GM12878 (cell line): ENCODE measurements around the gene EEF2. TPM values are rescaled to one million over a fixed set of nuclear protein-coding genes. Genes with fewer than 3 reads are reported as not detected.

ENCODE experiments used
- ATAC-seq: fragments of 200-7000 bp; cut with Tn5 transposase; 3 replicates; pipeline ENCODE4 v1.9.1; 2020; ENCODE audit warnings: mild to moderate bottlenecking, moderate library complexity
- BruUV-seq: library from RNA; stranded (reverse); fragments of 400-500 nt; replicated peaks from 2 replicates; lab custom pipeline; 2021; lab: Mats Ljungman, UMichigan
- CTCF ChIA-PET: fragments of 300-600 bp; sonication (Branson Sonifier 250); formaldehyde crosslinking; extraction: SDS; loops from one replicate; lab custom pipeline; 2021; ENCODE audit warnings: inconsistent platforms; lab: Yijun Ruan, JAX
- POLR2A ChIA-PET: fragments of 350-600 bp; formaldehyde crosslinking; extraction: SDS; loops from one replicate; lab custom pipeline; 2021; ENCODE audit warnings: inconsistent platforms; lab: Charles Lee
- RAD21 ChIA-PET: fragments of 300-600 bp; sonication (Branson Sonifier 250); formaldehyde crosslinking; loops from one replicate; lab custom pipeline; 2023; ENCODE audit warnings: antibody characterized with exemption; ENCODE audit not compliant: unreplicated experiment; lab: Charles Lee
- SMC1A ChIA-PET: fragments of 300-600 bp; sonication (Branson Sonifier 250); formaldehyde crosslinking; loops from one replicate; lab custom pipeline; 2023; ENCODE audit not compliant: unreplicated experiment, uncharacterized antibody; lab: Charles Lee
- DNase-seq: peaks from one replicate; pipeline ENCODE4 v3.0.0-alpha.2; 2011; ENCODE audit warnings: low read depth, low spot score
- FAIRE-seq: peaks from 3 replicates; lab custom pipeline; 2011; peaks lifted over from hg19 to GRCh38; lab: Jason Lieb, UNC
- H2AFZ ChIP-seq: 2 replicates; pipeline ENCODE4 v1.6.0; 2011; ENCODE audit warnings: low read depth, low read length, control low read depth; ENCODE audit not compliant: control insufficient read depth
- H3K27ac ChIP-seq: 2 replicates; pipeline ENCODE4 v1.5.1; 2011; ENCODE audit warnings: control low read depth; ENCODE audit not compliant: control insufficient read depth, insufficient read depth
- H3K27me3 ChIP-seq, 2 experiments: replicated peaks in 1 of 2; 2 replicates each; pipeline versions ENCODE4 v1.6.0 to v1.6.1; 2011; ENCODE audit warnings: low read length in 1 of 2; ENCODE audit not compliant: control insufficient read depth in 2 of 2, insufficient read depth in 2 of 2
- H3K36me3 ChIP-seq, 2 experiments: 2 replicates each; pipeline ENCODE4 v1.5.1; 2011; ENCODE audit warnings: low read length in 1 of 2; ENCODE audit not compliant: control insufficient read depth in 2 of 2, insufficient read depth in 2 of 2
- H3K4me1 ChIP-seq: 2 replicates; pipeline ENCODE4 v1.6.1; 2011; ENCODE audit warnings: mild to moderate bottlenecking, low read length, moderate library complexity, mixed read lengths; ENCODE audit not compliant: control insufficient read depth, insufficient read depth
- H3K4me2 ChIP-seq: 2 replicates; pipeline ENCODE4 v1.6.0; 2011; ENCODE audit warnings: control low read depth; ENCODE audit not compliant: control insufficient read depth, insufficient read depth
- H3K4me3 ChIP-seq: fragments of 200-600 bp; sonication (generic); 2 replicates; pipeline ENCODE4 v1.5.1; 2016
- H3K79me2 ChIP-seq: 2 replicates; pipeline ENCODE4 v1.6.0; 2011; ENCODE audit warnings: low read length; ENCODE audit not compliant: control insufficient read depth, insufficient read depth
- H3K9ac ChIP-seq: 2 replicates; pipeline ENCODE4 v1.8.0; 2011; ENCODE audit warnings: low read length, control low read depth, mixed read lengths; ENCODE audit not compliant: control insufficient read depth, insufficient read depth
- H3K9me3 ChIP-seq: replicated peaks from 3 replicates; pipeline ENCODE4 v1.5.1; 2011; ENCODE audit warnings: mild to moderate bottlenecking, low read length; ENCODE audit not compliant: control insufficient read depth, insufficient read depth
- H4K20me1 ChIP-seq: 2 replicates; pipeline ENCODE4 v1.6.0; 2011; ENCODE audit not compliant: control insufficient read depth, insufficient read depth
- BCLAF1 ChIP-seq: fragments of 450-650 bp; IDR thresholded peaks from 2 replicates; pipeline ENCODE4 v1.6.1; 2017; ENCODE audit warnings: antibody characterized with exemption, mild to moderate bottlenecking, moderate library complexity
- CEBPB ChIP-seq, 2 experiments: fragments of 150-350 bp in 1 of 2; IDR thresholded peaks; 2 replicates each; pipeline ENCODE4 v1.6.1; 2012 to 2014; ENCODE audit warnings: low read depth in 2 of 2, low read length in 2 of 2, borderline replicate concordance in 1 of 2, inconsistent platforms in 1 of 2
- FOXK2 ChIP-seq: fragments of 450-650 bp; IDR thresholded peaks from 2 replicates; pipeline ENCODE4 v1.6.1; 2017; ENCODE audit warnings: mild to moderate bottlenecking, moderate library complexity
- IRF3 ChIP-seq: fragments of 450-650 bp; IDR thresholded peaks from 2 replicates; pipeline ENCODE4 v1.6.1; 2014; ENCODE audit warnings: mild to moderate bottlenecking
- KDM1A ChIP-seq: fragments of 200-600 bp; sonication (generic); IDR thresholded peaks from 2 replicates; pipeline ENCODE4 v1.6.1; 2016; ENCODE audit warnings: borderline replicate concordance
- MTA3 ChIP-seq: IDR thresholded peaks from 2 replicates; pipeline ENCODE4 v1.6.1; 2012; ENCODE audit warnings: low read length, inconsistent platforms, borderline replicate concordance
- PAX8 ChIP-seq: fragments of 450-650 bp; IDR thresholded peaks from 2 replicates; pipeline ENCODE4 v1.6.1; 2017; ENCODE audit warnings: mild to moderate bottlenecking, moderate library complexity
- POLR2AphosphoS2 ChIP-seq: IDR thresholded peaks from 2 replicates; pipeline ENCODE4 v1.6.1; 2011; ENCODE audit warnings: low read depth, mild to moderate bottlenecking, low read length, improper control_type of control experiment, moderate library complexity
- SIX5 ChIP-seq: IDR thresholded peaks from 2 replicates; pipeline ENCODE4 v1.6.1; 2011; ENCODE audit warnings: mild to moderate bottlenecking, low read depth, low read length, moderate library complexity; ENCODE audit not compliant: severe bottlenecking
- SMC3 ChIP-seq: IDR thresholded peaks from 2 replicates; pipeline ENCODE4 v1.6.1; 2011; ENCODE audit warnings: low read length, improper control_type of control experiment, borderline replicate concordance
- TBL1XR1 ChIP-seq: IDR thresholded peaks from 2 replicates; pipeline ENCODE4 v1.6.1; 2012; ENCODE audit warnings: low read depth, low read length, improper control_type of control experiment
- TCF12 ChIP-seq: IDR thresholded peaks from 2 replicates; pipeline ENCODE4 v1.6.1; 2011; ENCODE audit warnings: low read depth, mild to moderate bottlenecking, low read length
- ZBTB11 ChIP-seq: fragments of 450-650 bp; formaldehyde crosslinking; IDR thresholded peaks from 2 replicates; pipeline ENCODE4 v1.5.0; 2022; ENCODE audit warnings: mild to moderate bottlenecking, missing genetic modification characterization
- WGBS: methylation state at CpG from one replicate; pipeline ENCODE4 v1.1.6; 2016; ENCODE audit warnings: low lambda C conversion rate; ENCODE audit not compliant: insufficient replicate concordance, insufficient coverage; ENCODE audit errors: missing lambda C conversion rate; 5-methylcytosine and 5-hydroxymethylcytosine counted together
- in situ Hi-C: fragments of 300-500 bp; cut with MboI; formaldehyde crosslinking; loops from 9 replicates; pipeline ENCODE4 v1.14.3; 2018; ENCODE audit warnings: mixed read lengths
- intact Hi-C: fragments of 100-400 bp; cut with micrococcal nuclease; formaldehyde crosslinking; loops from one replicate; pipeline ENCODE4 v1.14.2; 2022; ENCODE audit not compliant: unreplicated experiment
- polyA plus RNA-seq, 11 experiments: library from polyadenylated mRNA; depleted of rRNA in 4 of 11; unstranded in 6 of 11; stranded (reverse) in 5 of 11; fragments of >200 nt; fragmentation: Nextera tagmentation in 4 of 11; fragmentation: Illumina TruSeq in 1 of 11; extraction: Ambion mirVana in 4 of 11; extraction: Trizol in 1 of 11; gene quantifications; 1 replicate in 1 of 11; 2 replicates in 10 of 11; pipeline versions ENCODE4 v1.2.1 to v1.2.3, GENCODE V29; 2011 to 2016; ENCODE audit warnings: inconsistent platforms in 2 of 11, missing spikeins in 2 of 11, low read depth in 1 of 11
- total RNA-seq, 4 experiments: library from RNA; depleted of rRNA in 3 of 4; stranded (reverse); fragments of >200 nt in 3 of 4; fragmentation: Illumina TruSeq in 1 of 4; extraction: Trizol in 1 of 4; gene quantifications; 2 replicates each; pipeline versions ENCODE4 v1.2.1 to v1.2.3, GENCODE V29; 2013 to 2021
- TF ChIP-seq, protein P1 (sequence below): IDR thresholded peaks from 2 replicates; pipeline ENCODE4 v1.6.1; 2011; ENCODE audit warnings: mild to moderate bottlenecking, low read depth, low read length, moderate library complexity; ENCODE audit not compliant: insufficient replicate concordance

Gene EEF2
- total and polyA plus RNA-seq, 10 of the 15 experiments (the other 5 are each of a cell fraction or from before 2014, with no cell fraction given) = 280 to 3,491 (median 1,305) TPM

DNA sequence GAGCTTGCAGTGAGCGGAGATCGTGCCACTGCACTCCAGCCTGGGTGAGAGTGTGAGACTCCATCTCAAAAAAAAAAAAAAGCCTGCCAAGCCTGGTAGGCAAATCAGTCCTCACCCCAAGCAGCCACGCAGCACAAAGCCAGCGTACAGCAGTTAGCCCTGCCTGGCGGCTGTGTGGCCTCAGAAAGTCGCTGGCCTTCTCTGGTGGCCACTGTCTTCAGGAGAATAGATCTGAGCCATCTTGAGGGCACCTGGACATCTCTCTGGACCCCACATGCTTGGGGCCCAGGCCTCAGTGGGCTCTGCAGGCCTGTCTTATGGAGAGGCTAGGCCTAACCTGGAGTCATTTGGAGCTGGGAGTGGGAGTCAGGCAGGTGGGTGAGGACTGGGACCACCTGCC lies 45.3 kb upstream of the EEF2 start (continued):
- TF ChIP-seq, protein P1, sequence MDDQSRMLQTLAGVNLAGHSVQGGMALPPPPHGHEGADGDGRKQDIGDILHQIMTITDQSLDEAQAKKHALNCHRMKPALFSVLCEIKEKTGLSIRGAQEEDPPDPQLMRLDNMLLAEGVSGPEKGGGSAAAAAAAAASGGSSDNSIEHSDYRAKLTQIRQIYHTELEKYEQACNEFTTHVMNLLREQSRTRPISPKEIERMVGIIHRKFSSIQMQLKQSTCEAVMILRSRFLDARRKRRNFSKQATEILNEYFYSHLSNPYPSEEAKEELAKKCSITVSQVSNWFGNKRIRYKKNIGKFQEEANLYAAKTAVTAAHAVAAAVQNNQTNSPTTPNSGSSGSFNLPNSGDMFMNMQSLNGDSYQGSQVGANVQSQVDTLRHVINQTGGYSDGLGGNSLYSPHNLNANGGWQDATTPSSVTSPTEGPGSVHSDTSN = no peak
- no peak for TF ChIP-seq FOXK2
- TF ChIP-seq TBL1XR1 = no peak
- no peak for TF ChIP-seq BCLAF1
- TF ChIP-seq MTA3 = no peak
- no peak for TF ChIP-seq POLR2AphosphoS2
- TF ChIP-seq PAX8 = no peak
- TF ChIP-seq SIX5 = no peak

DNA sequence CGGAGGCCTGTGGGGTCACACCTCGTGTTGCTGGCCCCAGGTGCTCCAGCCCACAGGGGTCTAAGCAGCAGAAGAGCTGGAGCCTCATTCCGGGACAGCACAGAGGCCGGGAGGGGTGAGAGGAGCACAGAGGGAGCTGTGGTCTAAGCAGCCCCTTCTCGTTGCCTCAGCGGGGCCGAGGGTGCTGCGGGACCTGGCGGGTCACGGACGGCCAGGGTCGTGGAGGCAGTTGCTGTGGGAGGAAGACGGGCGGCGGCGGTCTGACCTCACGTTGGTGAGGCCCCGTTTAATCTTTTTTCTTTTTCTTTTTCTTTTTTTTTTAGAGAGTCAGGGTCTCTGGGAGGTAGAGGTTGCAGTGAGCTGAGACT lies 44.0 kb upstream of the EEF2 start:
- POLR2A ChIA-PET = interaction anchor here (0.6 kb wide), 1 partner anchor 336 kb away, joined by 5 read pairs; no protein-coding TSS in a partner anchor

More for the DNA sequence above, 44.0 kb upstream of the EEF2 start:
- Histone ChIP-seq H3K9me3 (no peaks in the 10 kb centered on the region), H3K4me3 (no peak overlapping the region), H3K36me3 (peaks cover 0 to 12% of the 10 kb centered on the region in 2 experiments; a peak in 3 of 4 replicates), H3K27me3 (no peaks in the 10 kb centered on the region)
- SMC1A ChIA-PET = no interaction called here
- CTCF ChIA-PET = interaction anchor here (0.6 kb wide), 1 partner anchor 228 kb away, joined by 3 read pairs; no protein-coding TSS in a partner anchor
- intact Hi-C loops = no loop called here
- no peak for ATAC-seq
- RAD21 ChIA-PET = interaction anchor here (0.6 kb wide), 1 partner anchor 306 kb away, joined by 3 read pairs; no protein-coding TSS in a partner anchor
- TF ChIP-seq IRF3 (no peak), KDM1A (no peak), CEBPB (IDR thresholded peaks at IDR 0.05; ENCODE audit: borderline replicate concordance in 1 of 2, low read depth in 2 of 2, low read length in 2 of 2) (no peak), SMC3 (no peak), TCF12 (no peak), ZBTB11 (no peak)
- TF ChIP-seq, all 136 proteins: peak for 0
- Histone ChIP-seq H3K4me2 (no peak overlapping the region), H2AFZ (no peak overlapping the region), H3K27ac (no peak overlapping the region), H3K4me1 (no peaks in the 10 kb centered on the region), H3K9ac (no peak overlapping the region), H3K79me2 (no peaks in the 10 kb centered on the region), H4K20me1 (no peaks in the 10 kb centered on the region)
- in situ Hi-C loops = no loop called here
- WGBS = 93% methylated on average over 13 of the region's 18 CpGs
- no TSS peak for BruUV-seq
- DNase-seq (no peak), FAIRE-seq (no peak)
